ENCODE measurements around the gene FANCE. TPM values are rescaled to one million over a fixed set of nuclear protein-coding genes. Genes with fewer than 3 reads are reported as not detected.

Gene FANCE
- total and polyA plus RNA-seq, 7 donors = 3.8 to 15.2 (median 7.1) TPM

- intact Hi-C loops (cut with DNase I) = no loop called here
- no peaks in the 10 kb centered on the region for H3K9me3 ChIP-seq
- ATAC-seq (no peak), DNase-seq (peak in 1 of 2 donors; percentile 15)
- 70 to 79% (median 74%) methylated on average over 3 of the region's 3 CpGs for WGBS, 3 donors
- peaks cover 0 to 52% of the 10 kb centered on the region in 2 donors for H3K36me3 ChIP-seq (ENCODE audit: insufficient read depth in 1 of 2, low read depth in 1 of 2)
- H3K27me3 ChIP-seq (ENCODE audit: insufficient read depth in 3 of 3, low read length in 2 of 3) = no peaks in the 10 kb centered on the region
- H3K4me1 ChIP-seq = peaks cover 13% of the 10 kb centered on the region
- no peak for TF ChIP-seq CTCF (IDR thresholded peaks at IDR 0.05)
- H3K27ac ChIP-seq = no peak overlapping the region
- H3K4me3 ChIP-seq = no peak overlapping the region
These were observed 31.4 kb downstream of the FANCE start for GRCh38 chr6:35483490-35483889.

GRCh38 chr6:35483893-35484645, 31.9 kb downstream of the FANCE start:
- Histone ChIP-seq H3K4me3 (no peak overlapping the region), H3K27ac (no peak overlapping the region), H3K27me3 (ENCODE audit: insufficient read depth in 3 of 3, low read length in 2 of 3) (no peaks in the 10 kb centered on the region), H3K36me3 (ENCODE audit: insufficient read depth in 1 of 2, low read depth in 1 of 2) (peaks cover 0 to 52% of the 10 kb centered on the region in 2 donors), H3K9me3 (no peaks in the 10 kb centered on the region), H3K4me1 (peaks cover 13% of the 10 kb centered on the region)
- no peak for TF ChIP-seq CTCF (IDR thresholded peaks at IDR 0.05)
- 78 to 85% (median 85%) methylated on average over 13 of the region's 13 CpGs for WGBS, 3 donors
- ATAC-seq (no peak), DNase-seq (peak in 1 of 2 donors; percentile 15)
- intact Hi-C loops (cut with DNase I) = no loop called here

DNA sequence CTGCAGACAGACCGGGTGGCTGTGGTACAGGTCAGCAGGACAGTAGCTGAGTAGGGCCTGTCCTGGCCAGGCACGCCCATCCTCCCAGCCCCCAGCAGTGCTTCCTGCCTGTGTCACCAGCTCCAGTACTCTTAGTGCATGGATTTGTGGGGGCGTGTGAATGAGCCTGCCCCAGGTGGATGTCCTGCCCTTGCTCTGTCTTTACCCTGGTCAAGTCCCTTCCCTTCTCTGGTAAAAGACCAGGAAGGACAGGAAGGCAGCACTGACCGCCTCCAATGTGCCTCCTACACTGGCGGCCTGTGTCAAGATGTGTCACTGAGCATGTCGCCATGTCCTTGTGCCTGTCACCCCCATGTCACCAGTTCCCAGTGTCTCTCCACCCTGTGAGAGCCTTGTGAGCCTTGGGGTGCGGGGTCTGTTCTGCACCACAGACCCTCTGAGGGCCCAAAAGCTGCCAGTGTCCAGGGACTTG, 32.8 kb downstream of the FANCE start:
- TF ChIP-seq CTCF (IDR thresholded peaks at IDR 0.05) = no peak
- WGBS, 3 donors = 87 to 92% (median 90%) methylated on average over 7 of the region's 7 CpGs
- peaks cover 16% of the 10 kb centered on the region for H3K4me1 ChIP-seq
- H3K27ac ChIP-seq = no peak overlapping the region
- no peak for ATAC-seq
- no peaks in the 10 kb centered on the region for H3K27me3 ChIP-seq (ENCODE audit: insufficient read depth in 3 of 3, low read length in 2 of 3)
- H3K4me3 ChIP-seq = no peak overlapping the region
- no peaks in the 10 kb centered on the region for H3K9me3 ChIP-seq
- peaks cover 0 to 43% of the 10 kb centered on the region in 2 donors for H3K36me3 ChIP-seq (ENCODE audit: insufficient read depth in 1 of 2, low read depth in 1 of 2)
- peak in 1 of 2 donors; percentile 38 for DNase-seq
- intact Hi-C loops (cut with DNase I) = no loop called here

- Histone ChIP-seq H3K27ac (no peak overlapping the region), H3K36me3 (ENCODE audit: insufficient read depth in 1 of 2, low read depth in 1 of 2) (peaks cover 0 to 38% of the 10 kb centered on the region in 2 donors), H3K4me3 (no peak overlapping the region), H3K9me3 (no peaks in the 10 kb centered on the region), H3K27me3 (ENCODE audit: insufficient read depth in 3 of 3, low read length in 2 of 3) (no peaks in the 10 kb centered on the region), H3K4me1 (peaks cover 20% of the 10 kb centered on the region)
- intact Hi-C loops (cut with DNase I) = no loop called here
- DNase-seq (peak in 1 of 2 donors; percentile 46), ATAC-seq (peak in 1 of 4 donors; percentile 10)
- no peak for TF ChIP-seq CTCF (IDR thresholded peaks at IDR 0.05)
- WGBS, 3 donors = 45 to 69% (median 66%) methylated on average over 10 to 11 of the region's 11 CpGs
These were observed 33.3 kb downstream of the FANCE start for GRCh38 chr6:35485402-35485877.
